Fibroblast of pulmonary artery (primary cell): Measurements from ENCODE around the gene APBB2.

Experiments
- DNase-seq: peaks from one replicate; pipeline ENCODE4 v3.0.0-alpha.2; 2010; ENCODE audit warnings: low read depth
- H3K4me3 ChIP-seq: replicated peaks from 2 replicates; pipeline ENCODE4 v1.5.1; 2011; ENCODE audit warnings: low read depth, mild to moderate bottlenecking, control low read depth, low read length, moderate library complexity
- TF ChIP-seq, protein P1 (sequence below): IDR thresholded peaks from 2 replicates; pipeline ENCODE4 v1.5.1; 2011; ENCODE audit warnings: mild to moderate bottlenecking, control low read depth, low read length, inconsistent platforms; ENCODE audit errors: missing control alignments

APBB2 gene

DNA sequence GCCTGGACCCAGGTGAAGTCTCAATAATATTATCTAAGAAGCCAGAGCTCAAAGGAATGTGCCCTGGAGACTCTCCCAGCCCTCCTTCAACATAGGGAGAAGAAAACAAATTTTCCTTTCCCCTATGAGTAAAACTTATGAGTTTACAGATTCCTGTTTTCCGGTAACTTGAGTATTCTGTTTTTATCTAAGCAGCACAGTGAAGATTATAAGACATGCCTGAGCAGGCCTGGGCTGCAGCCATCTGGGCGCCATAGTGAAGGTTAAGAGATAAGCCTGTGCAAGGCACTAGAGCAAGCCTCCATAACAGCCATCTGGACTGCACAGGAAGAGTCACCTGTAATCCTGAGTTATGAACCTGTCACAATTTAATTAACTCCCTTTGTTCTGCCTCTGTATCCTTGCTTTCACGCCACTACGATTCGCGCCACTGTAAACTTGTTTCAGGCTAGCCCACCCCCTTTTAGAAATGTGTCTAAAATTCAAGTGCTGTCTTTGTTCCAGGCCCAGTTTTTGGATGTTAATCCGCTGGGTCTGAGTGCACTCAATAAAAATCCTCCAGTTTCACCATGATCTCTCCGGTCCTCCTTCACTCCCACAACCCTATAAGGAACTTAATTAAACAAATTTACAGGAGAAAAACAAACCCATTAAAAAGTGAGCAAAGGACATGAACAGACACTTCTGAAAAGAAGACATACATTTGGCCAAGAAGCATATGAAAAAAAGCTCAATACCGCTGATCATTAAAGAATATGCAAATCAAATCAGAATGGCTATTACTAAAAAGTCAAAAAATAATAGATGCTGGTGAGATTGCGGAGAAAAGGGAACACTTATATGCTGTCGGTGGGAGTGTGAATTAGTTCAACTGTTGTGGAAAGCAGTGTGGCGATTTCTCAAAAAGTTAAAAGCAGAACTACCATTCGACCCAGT, 189.5 kb downstream of the APBB2 start:
- DNase-seq = no peak
- H3K4me3 ChIP-seq = no peak overlapping the region
- TF ChIP-seq, protein P1, sequence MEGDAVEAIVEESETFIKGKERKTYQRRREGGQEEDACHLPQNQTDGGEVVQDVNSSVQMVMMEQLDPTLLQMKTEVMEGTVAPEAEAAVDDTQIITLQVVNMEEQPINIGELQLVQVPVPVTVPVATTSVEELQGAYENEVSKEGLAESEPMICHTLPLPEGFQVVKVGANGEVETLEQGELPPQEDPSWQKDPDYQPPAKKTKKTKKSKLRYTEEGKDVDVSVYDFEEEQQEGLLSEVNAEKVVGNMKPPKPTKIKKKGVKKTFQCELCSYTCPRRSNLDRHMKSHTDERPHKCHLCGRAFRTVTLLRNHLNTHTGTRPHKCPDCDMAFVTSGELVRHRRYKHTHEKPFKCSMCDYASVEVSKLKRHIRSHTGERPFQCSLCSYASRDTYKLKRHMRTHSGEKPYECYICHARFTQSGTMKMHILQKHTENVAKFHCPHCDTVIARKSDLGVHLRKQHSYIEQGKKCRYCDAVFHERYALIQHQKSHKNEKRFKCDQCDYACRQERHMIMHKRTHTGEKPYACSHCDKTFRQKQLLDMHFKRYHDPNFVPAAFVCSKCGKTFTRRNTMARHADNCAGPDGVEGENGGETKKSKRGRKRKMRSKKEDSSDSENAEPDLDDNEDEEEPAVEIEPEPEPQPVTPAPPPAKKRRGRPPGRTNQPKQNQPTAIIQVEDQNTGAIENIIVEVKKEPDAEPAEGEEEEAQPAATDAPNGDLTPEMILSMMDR = no peak

DNA sequence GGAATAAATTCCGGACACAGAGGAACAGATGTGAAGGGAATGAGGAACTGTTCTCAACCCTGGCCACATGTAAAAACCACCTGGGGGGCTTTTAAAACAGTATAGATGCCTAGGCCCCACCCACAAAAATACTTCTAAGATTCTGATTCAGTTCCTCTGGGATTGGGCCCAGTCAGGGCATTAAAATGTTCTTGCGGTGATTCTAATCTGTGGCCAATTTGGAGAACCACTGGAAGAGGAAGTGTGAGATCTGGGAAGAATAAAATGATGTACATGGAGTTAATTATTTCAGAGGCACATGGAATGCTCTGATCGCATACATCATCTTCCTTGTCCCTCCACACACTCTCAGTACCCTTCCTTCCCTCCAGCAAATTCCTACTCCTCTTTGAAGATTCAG, 192.2 kb downstream of the APBB2 start:
- TF ChIP-seq, protein P1 = no peak

GRCh38 chr4:41015016-41015675, 199.2 kb downstream of the APBB2 start:
- TF ChIP-seq, protein P1 = no peak
- H3K4me3 ChIP-seq = no peak overlapping the region
- no peak for DNase-seq

More for the DNA sequence above, 192.2 kb downstream of the APBB2 start:
- no peak overlapping the region for H3K4me3 ChIP-seq
- DNase-seq = no peak

- TF ChIP-seq, protein P1 = no peak
- no peak overlapping the region for H3K4me3 ChIP-seq
- DNase-seq = no peak
Measured at GRCh38 chr4:41014158-41014557, 200.2 kb downstream of the APBB2 start.

DNA sequence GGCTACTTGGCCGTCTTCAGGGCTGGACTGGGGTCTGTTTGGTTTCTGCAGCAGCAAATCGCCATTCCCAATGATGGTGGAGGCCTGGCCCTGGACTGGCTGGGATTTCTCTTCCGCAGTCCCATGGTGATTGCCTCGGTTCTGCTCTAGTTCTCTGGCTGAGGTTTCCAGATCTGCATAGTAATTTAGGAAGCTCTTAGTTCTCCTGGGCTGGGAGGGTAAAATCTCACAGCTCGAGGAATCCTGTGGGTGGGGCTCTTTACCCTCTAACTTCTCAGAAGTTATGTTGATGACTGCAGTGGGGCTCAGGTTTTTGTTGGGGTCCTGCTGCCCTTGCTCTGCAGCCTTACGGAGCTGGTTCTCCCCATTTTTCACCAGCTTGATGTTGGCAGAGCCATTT, 200.6 kb downstream of the APBB2 start:
- TF ChIP-seq, protein P1 = no peak
- H3K4me3 ChIP-seq = no peak overlapping the region
- no peak for DNase-seq

GRCh38 chr4:41012911-41013310, 201.4 kb downstream of the APBB2 start:
- no peak for DNase-seq
- TF ChIP-seq, protein P1 = no peak
- H3K4me3 ChIP-seq = no peak overlapping the region
